Endothelial cell of hepatic sinusoid (primary cell): ENCODE data around the gene GBP7.
"Not testable (repeated sequence)": the region's sequence is repeated elsewhere in the genome, so short reads cannot be mapped to it uniquely, and the experiment has no call there.

Experiments
- in situ Hi-C: cut with HindIII; loops from 2 replicates; pipeline ENCODE4 v1.10.0; 2017; ENCODE audit warnings: low sequenced_read_pairs

GBP7 gene, protein sequence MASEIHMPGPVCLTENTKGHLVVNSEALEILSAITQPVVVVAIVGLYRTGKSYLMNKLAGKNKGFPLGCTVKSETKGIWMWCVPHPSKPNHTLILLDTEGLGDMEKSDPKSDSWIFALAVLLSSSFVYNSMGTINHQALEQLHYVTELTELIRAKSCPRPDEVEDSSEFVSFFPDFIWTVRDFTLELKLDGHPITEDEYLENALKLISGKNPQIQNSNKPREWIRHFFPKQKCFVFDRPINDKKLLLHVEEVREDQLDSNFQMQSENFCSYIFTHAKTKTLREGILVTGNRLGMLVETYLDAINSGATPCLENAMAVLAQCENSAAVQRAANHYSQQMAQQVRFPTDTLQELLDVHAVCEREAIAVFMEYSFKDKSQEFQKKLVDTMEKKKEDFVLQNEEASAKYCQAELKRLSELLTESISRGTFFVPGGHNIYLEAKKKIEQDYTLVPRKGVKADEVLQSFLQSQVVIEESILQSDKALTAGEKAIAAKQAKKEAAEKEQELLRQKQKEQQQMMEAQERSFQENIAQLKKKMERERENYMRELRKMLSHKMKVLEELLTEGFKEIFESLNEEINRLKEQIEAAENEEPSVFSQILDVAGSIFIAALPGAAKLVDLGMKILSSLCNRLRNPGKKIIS

DNA sequence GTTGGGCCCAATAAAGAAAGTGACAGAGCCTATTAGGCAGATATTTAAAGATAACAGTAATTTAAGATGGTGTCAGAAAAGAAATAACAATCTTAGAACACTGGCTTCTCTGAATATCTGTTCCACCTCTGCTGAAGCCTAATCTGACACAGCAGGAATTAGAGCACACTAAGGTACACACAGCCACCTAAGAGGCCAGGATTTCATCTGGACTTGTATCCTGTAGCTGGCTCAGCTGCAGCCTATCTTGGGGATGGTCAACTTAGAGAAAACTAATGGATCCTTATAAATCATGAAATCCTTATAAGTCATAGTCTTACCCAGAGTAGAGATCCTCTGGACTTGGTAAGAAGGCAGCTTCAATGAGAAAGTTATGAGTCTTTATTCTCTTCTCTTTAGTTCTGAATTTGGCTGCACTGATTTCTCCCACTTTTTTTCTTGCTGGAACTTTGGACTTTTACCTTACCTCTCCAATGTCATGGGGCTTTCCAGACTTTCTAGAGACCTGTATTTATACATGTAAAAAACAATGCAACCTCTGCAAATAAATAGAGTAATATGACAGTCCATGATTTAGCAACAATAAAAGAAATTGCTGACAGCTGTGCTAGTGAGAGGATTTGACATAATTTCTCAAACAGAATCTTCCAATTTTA is at the start of gene GBP7:
Gene GBP7, minus strand, starts transcription at position 403 of the 656 bp plus-strand sequence. CDS start 4,068 bp downstream, outside the sequence.
- in situ Hi-C loops, result no loop called here

DNA sequence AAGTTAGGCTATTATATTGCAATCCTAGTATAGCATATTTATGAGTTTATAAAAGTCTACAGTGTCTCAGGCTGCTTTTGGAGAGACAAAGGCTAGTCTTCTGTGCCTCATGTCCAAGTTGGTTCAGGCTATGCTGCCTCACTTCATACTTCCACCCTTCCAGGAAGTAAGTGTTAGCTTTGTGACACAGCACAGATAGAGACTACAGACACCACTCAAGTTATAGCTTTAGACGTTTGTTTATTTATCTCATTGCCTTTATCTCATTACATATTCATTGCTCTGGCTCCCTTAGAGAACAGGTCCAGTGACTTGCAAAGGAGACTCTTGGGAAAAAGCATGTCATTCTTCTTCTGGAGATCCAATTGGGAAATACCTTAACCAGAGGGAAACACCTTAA is 45.5 kb upstream of the GBP7 start:
- in situ Hi-C loops, result no loop called here

DNA sequence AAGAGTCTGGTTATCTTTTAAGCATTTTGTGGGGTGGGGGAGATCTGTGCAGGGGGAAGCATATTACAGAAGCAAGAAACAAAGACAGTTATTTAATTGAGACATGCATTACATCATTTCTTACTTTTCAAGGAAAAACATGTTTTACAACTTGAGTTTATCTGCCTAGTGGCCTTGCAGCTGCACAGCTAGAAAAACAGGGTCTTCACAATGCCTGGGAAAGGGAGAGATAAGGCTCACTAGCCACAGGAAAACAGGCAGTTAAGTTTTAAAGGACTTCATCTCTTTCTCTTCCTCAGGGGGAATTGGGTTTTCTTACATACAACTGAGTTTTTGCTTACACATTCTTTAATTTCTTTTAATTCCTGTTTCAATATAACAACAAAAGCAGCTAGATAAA is 44.0 kb upstream of the GBP7 start:
- in situ Hi-C loops, result not testable (repeated sequence)

DNA sequence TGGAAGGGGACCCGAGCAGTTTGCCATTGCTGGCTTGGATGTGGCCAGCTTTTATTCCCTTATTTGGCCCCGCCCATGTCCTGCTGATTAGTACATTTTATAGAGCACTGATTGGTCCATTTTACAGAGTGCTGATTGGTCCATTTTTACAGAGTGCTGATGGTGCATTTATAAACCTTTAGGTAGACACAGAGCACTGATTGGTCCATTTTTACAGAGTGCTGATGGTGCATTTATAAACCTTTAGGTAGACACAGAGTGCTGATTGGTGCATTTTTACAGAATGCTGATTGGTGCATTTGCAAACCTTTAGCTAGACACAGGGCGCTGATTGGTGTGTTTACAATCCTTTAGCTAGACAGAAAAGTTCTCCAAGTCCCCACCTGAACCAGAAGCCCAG is 43.1 kb upstream of the GBP7 start:
- in situ Hi-C loops, result not testable (repeated sequence)

DNA sequence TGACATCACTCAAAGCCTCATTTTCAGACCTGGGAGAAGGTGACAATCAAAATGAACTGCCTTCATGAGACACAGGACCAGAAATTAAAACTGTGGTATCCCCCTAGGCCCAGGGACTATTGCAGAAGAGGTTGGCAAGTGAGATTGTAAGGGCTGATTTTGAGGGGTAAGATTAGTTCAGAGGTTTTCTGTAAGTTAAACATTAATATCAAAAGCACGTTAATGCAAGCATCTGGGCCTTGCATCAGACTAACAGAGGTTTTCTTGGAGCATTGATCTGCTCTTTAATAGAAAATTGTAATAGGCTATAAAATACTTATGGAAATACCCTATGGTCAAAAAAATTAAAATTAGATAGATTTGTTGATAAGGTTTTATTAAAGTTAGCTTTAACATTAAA is 37.5 kb upstream of the GBP7 start:
- in situ Hi-C loops, result no loop called here

DNA sequence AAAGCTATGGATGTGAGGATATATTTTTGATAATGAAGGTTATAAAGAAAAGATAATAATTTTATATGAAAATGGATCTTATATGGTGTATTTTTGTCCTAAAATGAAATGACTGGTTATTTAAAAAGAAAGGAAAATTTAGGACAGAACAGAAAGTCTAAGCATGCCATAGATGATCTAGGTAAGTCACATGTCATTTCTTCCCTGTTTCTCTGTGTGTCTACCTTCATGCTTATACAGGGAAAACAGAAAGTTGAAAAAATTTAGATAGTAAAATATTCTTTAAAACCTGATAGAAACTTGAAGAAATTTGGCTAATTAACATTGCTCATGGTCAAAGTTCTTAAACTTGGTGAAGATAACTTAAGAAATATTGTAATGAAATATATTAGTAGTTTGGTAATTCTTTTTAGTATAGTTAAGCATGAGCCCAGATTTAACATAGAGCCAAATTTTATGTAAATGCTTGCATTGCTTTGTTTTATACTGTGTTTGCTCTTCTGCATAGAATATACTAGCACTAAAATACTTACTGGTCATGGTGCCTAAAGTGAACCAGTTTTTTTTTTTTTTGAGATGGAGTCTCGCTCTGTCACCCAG is 35.3 kb upstream of the GBP7 start:
- in situ Hi-C loops, result no loop called here

DNA sequence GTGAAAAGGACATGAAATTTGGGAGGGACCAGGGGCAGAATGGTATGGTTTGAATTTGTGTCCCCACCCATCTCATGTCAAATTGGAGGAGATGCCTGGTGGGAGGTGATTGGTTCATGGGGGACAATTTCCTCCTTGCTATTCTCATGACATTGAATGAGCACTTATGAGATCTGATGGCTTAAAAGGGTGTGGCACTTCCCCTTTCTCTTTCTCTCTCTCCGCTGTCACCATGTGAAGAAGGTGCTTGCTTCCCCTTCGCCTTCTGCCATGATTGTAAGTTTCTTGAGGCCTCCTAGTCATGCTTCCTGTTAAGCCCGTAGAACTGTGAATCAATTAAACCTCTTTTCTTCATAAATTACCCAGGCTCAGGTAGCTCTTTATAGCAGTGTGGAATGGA is 30.6 kb upstream of the GBP7 start:
- in situ Hi-C loops, result no loop called here

DNA sequence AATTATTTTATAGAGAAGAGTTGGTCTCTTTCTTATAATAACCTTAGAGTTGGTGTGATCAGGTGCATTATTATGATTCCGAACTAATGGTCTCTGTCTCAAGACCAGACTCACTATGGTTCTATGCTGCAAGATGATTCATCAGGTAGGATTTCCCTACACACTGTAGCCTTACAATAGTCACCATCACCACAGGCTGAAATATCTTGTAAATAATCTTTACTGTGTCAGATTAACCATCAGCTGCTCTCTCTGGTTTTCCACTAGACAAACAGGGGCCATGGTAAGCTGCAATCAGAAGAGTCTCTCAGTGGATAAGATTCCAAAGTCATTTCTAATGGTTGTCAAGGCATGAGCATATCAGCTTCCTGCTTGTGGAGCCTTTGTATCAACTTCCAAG is 27.4 kb upstream of the GBP7 start:
- in situ Hi-C loops, result no loop called here

DNA sequence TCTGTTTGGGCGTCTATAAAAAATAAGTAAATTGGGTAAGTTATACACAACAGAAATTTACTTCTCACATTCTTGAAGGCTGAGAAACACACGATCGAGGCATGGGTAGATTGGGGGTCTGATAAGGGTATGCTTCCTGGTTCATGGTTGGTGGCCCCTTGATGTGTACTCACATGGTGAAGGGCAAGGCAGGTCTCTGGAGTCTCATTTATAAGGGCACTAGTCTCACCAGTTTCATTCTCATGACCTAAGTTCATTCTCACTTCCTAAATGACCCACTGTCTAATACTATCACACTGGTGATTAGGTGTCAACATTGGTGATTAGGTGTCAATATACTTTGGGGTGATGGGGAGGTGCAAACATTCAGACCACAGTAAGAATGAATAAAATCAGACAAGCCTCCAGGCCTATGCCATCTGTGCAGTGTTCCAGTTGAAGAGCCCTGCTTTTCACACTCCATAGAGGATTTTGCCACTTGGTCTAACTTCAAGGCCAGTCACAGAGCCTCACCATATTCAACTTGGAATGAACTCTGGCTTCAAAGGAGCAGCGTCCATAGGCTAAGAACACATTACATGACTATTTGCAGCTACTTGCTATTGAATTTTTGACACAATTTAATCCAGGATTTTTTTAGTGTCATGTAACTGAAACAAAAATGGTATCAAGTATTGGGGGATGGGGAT is 25.4 kb upstream of the GBP7 start:
- in situ Hi-C loops, result no loop called here

DNA sequence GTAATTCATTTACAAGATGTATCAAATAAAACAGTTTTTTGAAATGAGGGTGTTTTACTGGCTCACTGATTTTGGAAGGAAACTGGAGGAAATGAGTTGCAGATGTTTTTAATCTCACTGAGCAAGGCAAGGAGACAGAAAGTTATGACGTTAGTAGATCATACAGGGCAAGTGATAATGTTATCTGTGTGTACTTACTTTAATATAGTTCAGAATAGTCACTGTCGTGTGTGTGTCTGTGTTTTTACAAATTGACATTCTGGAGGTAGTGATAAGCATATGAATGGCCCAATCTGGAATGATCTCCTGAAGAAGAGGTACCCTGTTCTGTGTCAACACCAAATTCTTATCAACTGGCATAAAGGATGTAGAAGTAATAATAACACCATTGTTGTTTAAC is 24.9 kb upstream of the GBP7 start:
- in situ Hi-C loops, result no loop called here

DNA sequence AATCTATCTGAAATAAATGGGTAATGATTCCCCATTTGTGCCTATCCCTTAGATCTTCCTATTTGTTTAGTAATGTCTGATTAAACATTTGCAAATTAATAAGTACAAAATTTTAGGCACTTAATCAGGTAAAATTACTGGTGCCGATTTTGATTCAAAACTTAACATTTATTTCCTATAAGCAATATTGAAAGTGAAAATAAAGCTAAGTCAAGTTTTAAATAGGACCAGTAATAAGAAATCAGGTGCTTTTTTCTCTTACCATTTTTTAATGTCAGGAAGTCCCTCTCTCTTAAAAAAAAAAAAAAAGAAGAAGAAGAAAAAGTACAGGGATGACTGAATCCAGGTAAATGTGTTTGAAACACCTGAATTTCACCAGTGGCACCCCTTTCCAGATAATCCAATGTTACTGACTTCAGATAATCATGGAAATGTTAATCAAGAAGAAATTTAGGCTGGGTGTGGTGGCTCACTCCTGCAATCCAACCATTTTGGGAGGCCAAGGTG is 23.8 kb upstream of the GBP7 start:
- in situ Hi-C loops, result no loop called here

DNA sequence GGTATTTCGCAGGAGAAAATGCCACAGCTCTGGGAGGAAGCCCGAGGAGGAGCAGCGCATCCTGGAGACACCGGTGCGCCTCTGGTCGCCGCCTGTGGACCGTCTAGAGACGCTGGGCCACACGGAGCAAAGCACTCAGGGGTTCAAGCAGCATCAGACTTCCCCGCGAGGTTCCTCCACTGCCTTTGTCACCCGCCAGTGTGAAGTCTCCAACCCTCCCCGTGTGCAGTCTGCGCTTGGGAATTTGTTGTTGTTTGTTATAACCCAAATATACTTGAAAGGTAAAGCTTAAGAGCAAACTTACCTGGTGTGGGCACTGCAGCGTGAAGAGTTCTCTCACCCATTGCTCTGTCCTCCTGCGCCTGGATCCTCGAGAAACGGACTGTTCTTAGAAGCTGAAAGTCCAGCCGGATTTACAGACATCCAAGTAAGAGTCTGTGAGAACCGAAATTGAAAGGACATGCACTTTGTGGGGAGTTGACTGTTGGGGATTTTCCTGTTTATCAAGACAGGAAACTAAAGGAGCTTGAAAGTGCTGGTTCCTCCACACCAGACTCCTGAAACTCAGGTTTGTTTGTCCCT is 22.8 kb upstream of the GBP7 start, which contains the start of gene GBP4:
Gene GBP4, minus strand, starts transcription at position 452 of the 582 bp plus-strand sequence. Its CDS starts 108 bp downstream, at position 344.
- in situ Hi-C loops, result no loop called here

DNA sequence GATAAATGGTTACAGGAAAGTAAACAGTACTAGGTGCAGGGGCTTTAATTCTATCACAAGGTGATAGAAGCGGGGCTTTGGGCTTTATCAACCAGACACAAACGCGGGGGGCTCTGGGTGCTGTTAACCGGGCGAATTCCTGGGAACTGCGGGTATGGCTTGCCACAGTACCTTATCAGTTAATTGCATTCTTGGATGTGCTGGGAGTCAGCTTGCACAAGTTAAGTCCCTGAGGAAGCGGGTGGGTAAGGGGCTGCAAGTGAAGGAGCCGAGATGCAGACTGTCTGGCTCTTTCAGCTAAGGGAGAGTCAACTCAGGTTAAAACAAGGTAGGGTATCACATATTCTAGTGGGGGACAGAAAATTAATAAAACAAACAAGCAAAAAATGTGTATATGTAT is 22.3 kb upstream of the GBP7 start:
- in situ Hi-C loops, result no loop called here

DNA sequence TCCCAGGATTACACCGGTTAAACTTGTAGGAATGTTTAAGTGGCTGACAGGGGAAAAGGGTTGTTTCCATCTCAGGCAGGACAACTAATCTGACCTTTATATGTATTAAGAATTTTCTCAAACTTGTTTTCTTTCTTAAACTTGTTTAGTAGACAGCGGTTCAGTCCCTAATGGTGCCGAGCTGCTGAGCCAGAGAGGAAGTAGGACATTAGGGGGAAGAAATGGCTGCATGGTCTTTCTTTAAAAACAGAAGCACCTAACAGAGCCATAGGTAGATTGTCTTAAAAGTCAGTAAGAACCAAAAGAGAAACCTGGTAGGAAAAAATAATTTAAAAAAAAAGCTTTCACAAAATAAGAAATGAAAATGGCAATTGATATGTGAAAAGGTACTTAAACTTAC is 19.7 kb upstream of the GBP7 start:
- in situ Hi-C loops, result no loop called here

DNA sequence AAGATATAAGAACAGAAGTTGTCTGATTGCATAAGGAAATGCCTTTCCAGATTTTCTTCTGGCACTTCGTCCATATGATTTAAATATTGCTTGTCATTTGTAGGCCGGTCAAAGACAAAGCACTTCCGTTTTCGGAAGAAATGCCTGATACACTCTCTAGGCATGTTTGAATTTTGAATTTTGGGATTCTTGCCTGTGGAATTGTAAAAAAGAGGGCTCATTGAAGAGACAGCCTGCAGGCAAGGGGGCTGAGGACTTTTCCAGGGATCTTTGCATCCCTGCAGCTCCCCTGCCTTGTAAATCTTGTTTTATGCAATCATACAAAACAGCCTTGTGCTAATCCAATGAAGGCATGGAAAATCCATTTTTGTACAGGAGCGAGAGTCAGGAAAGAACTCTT is 15.5 kb upstream of the GBP7 start:
- in situ Hi-C loops, result no loop called here

DNA sequence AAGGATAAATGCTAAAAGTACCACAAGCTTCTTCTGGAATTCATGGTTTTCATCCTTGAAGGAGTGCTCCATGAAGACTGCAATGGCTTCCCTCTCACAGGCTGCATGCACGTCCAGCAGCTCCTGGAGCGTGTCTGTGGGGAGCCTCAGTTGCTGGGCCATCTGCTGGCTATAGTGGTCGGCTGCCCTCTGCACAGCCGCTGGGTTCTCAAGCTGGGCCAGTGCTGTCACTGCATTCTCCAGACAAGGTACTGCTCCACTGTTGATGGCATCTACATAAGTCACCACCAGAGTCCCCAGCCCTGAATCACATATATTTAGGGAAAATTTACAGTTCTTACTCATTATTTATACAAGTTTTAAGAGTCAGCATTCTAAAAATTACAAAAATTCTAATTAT is 14.2 kb upstream of the GBP7 start:
- in situ Hi-C loops, result no loop called here

DNA sequence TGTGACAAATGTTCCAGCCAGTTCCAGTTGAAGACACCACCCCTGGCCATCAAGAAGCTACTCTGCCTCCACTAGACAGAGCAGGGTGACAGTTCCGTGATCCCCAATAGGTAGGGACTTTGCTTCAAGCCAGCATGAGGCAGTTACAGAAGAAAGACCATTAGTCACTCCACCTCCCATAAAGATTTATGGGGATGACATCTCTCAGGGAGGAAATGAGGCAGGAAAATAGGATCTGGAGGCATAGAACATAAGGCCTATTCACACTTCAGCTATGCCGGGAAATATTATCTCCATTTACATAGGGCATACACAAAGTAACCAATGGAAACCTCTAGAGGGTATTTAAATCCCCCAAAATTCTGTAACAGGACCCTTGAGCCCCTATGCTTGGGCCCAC is 3.5 kb upstream of the GBP7 start:
- in situ Hi-C loops, result no loop called here

DNA sequence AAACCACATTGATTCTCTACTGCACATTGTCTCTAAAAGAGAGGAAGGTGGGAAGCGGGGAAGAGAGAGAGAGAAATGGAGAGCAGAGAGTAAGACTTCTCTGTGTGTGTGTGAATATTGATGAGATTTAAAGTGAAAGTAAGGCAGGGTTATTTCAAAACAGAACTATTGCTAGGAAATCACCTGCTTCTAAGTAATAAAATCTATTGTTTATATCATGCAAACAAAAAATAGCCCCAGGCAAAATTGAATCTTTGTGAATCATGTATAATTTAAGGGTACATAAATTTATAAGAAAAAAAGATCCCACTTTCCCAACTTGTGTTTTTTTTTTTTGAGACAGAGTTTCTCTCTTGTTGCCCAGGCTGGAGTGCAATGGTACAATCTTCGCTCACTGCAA is 1.2 kb upstream of the GBP7 start:
- in situ Hi-C loops, result no loop called here

DNA sequence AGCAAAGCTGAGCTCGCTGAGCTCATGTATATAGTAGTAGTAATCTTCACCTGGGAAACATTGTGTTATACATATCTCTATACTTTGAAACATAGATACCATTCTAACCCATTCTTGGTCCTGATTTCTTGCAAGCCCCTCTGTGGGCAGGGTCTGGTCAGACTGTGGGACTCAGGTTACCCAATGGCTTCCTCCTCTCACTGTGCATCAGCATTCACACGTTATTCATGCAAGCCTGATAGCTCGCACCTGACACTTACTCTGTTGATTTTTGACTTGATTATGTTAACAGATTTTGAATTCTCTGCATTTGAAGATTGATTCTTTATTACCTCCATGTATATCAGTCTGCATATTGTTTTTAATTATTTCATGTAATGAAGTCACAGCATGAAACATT is 1.3 kb downstream of the GBP7 start:
- in situ Hi-C loops, result no loop called here

DNA sequence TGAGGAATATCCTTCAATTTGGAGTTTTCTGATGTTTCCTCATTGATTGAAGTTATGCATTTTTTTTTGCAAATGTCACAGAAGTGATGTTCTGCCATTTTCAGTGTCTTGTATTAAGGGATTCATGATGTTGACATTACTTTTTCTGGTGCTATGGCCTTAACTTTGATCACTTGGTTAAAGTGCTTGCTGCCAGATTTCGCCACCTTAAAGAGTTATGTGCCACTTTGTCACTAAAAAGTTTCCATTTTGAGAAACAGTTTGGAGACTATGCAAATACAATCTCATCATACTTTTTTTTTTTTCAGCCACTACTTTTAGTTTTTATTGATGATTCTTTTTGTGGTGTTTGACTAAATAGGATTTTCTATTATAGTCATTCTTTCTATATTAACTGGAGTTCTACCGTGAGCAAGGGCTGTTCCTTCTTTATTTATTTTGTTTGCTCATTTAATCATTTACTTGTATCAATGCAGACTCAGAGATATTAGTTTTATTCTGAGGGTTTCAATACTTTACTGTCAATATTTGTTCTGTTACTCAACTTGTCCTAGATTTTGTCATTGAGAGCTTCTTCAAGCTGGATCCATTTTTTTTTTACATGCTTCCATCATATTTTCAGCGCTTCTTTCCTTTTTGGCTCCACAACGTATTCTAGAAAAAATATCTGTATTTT is 3.2 kb downstream of the GBP7 start:
- in situ Hi-C loops, result no loop called here
